Upper lobe of left lung (tissue), 6 donors: ENCODE data around the gene RBM10. TPM values are rescaled to one million over a fixed set of nuclear protein-coding genes. Genes with fewer than 3 reads are reported as not detected.

Experiments used
- ATAC-seq, 2 donors: fragments of 200-7000 bp; cut with Tn5 transposase; one replicate each; pipeline ENCODE4 v1.9.1; 2022; ENCODE audit warnings: mild to moderate bottlenecking in 2 of 2, moderate library complexity in 2 of 2; ENCODE audit not compliant: low FRiP score in 2 of 2
- DNase-seq, 2 donors: peaks; one replicate each; pipeline ENCODE4 v3.0.0-alpha.2; 2019 to 2020
- H3K27ac ChIP-seq, 4 donors: fragments of 200-600 bp; sonication (generic); one replicate each; pipeline ENCODE4 v1.5.1; 2016 to 2019
- H3K27me3 ChIP-seq, 4 donors: fragments of 200-600 bp; sonication (generic); one replicate each; pipeline ENCODE4 v1.5.1; 2017 to 2019
- H3K36me3 ChIP-seq, 4 donors: fragments of 200-600 bp; sonication (generic); one replicate each; pipeline ENCODE4 v1.5.1; 2016 to 2019
- H3K4me1 ChIP-seq, 4 donors: fragments of 200-600 bp; sonication (generic); one replicate each; pipeline ENCODE4 v1.5.1; 2018 to 2019
- H3K4me3 ChIP-seq, 4 donors: fragments of 200-600 bp; sonication (generic); one replicate each; pipeline ENCODE4 v1.5.1; 2017 to 2019; ENCODE audit warnings: mild to moderate bottlenecking in 2 of 4, moderate library complexity in 1 of 4
- H3K9me3 ChIP-seq, 4 donors: fragments of 200-600 bp; sonication (generic); one replicate each; pipeline ENCODE4 v1.5.1; 2018 to 2019
- CTCF ChIP-seq, 6 experiments: fragments of 450-650 bp in 4 of 6; fragments of 200-600 bp in 2 of 6; sonication (generic) in 2 of 6; IDR thresholded peaks; one replicate each; pipeline ENCODE4 v1.5.1; 2016 to 2019; ENCODE audit warnings: antibody characterized with exemption in 6 of 6
- EP300 ChIP-seq, 4 donors: sonication (generic); formaldehyde crosslinking; IDR thresholded peaks; one replicate each; pipeline ENCODE4 v1.5.1; 2017; ENCODE audit warnings: antibody characterized with exemption in 4 of 4, control low read depth in 2 of 4
- POLR2A ChIP-seq, 4 donors: fragments of 450-650 bp; IDR thresholded peaks; one replicate each; pipeline ENCODE4 v1.5.1; 2016 to 2017; ENCODE audit warnings: antibody characterized with exemption in 4 of 4, mild to moderate bottlenecking in 2 of 4
- POLR2AphosphoS5 ChIP-seq, 2 donors: sonication (generic); formaldehyde crosslinking; IDR thresholded peaks; one replicate each; pipeline ENCODE4 v1.5.1; 2017; ENCODE audit warnings: antibody characterized with exemption in 2 of 2
- WGBS, 2 donors: methylation state at CpG; one replicate each; pipeline ENCODE4 v1.1.5; 2017 to 2018; 5-methylcytosine and 5-hydroxymethylcytosine counted together
- total RNA-seq, 6 donors: library from RNA; depleted of rRNA in 4 of 6; stranded (reverse); fragments of >200 nt in 4 of 6; gene quantifications; one replicate each; pipeline versions ENCODE4 v1.1.0 to v1.2.1, GENCODE V29; 2016 to 2021
- donor health status: DM: no; HTN: no; CAD: no; lungs with moderate emphysema.
- donor health status: DM: no; HTN: yes; CAD: no; lungs with severe emphysema.

RBM10 gene
- total RNA-seq, 6 donors from 2014 or later = 29.2 to 59.7 (median 32.5) TPM

- Histone ChIP-seq H3K36me3 (peaks cover 0 to 38% (median 30%) of the 10 kb centered on the region in 4 donors), H3K27ac (no peak overlapping the region), H3K9me3 (no peaks in the 10 kb centered on the region), H3K27me3 (no peaks in the 10 kb centered on the region), H3K4me1 (peaks cover 3 to 32% (median 18%) of the 10 kb centered on the region in 4 donors), H3K4me3 (no peak overlapping the region)
- DNase-seq (no peak), ATAC-seq (no peak)
- WGBS, 2 donors = 79% methylated on average over 4 of the region's 4 CpGs; no CpG with 5 or more reads in 1 of the 2 donors
- TF ChIP-seq POLR2A (IDR thresholded peaks at IDR 0.05) (no peak), POLR2AphosphoS5 (IDR thresholded peaks at IDR 0.05) (no peak), CTCF (IDR thresholded peaks at IDR 0.05) (no peak), EP300 (IDR thresholded peaks at IDR 0.05) (no peak)
Measured at GRCh38 chrX:47221756-47222155, 76.7 kb downstream of the RBM10 start.

GRCh38 chrX:47222751-47223350, 77.8 kb downstream of the RBM10 start:
- TF ChIP-seq POLR2AphosphoS5 (IDR thresholded peaks at IDR 0.05) = no peak
- no peak for TF ChIP-seq POLR2A (IDR thresholded peaks at IDR 0.05)
- no peak for TF ChIP-seq CTCF (IDR thresholded peaks at IDR 0.05)
- TF ChIP-seq EP300 (IDR thresholded peaks at IDR 0.05) = no peak
- no peaks in the 10 kb centered on the region for H3K27me3 ChIP-seq
- no peaks in the 10 kb centered on the region for H3K9me3 ChIP-seq
- DNase-seq (no peak), ATAC-seq (no peak)
- H3K36me3 ChIP-seq = peaks cover 0 to 49% (median 35%) of the 10 kb centered on the region in 4 donors
- no peak overlapping the region for H3K27ac ChIP-seq
- peaks cover 3 to 23% (median 13%) of the 10 kb centered on the region in 4 donors for H3K4me1 ChIP-seq
- no peak overlapping the region for H3K4me3 ChIP-seq
- WGBS, 2 donors = 90 to 96% methylated on average over 2 to 10 of the region's 10 CpGs

- Histone ChIP-seq H3K27ac (no peak overlapping the region), H3K4me1 (peaks cover 3 to 23% (median 13%) of the 10 kb centered on the region in 4 donors), H3K4me3 (no peak overlapping the region), H3K36me3 (peaks cover 0 to 54% (median 38%) of the 10 kb centered on the region in 4 donors), H3K9me3 (no peaks in the 10 kb centered on the region), H3K27me3 (no peaks in the 10 kb centered on the region)
- no peak for ATAC-seq
- DNase-seq = no peak
- TF ChIP-seq POLR2AphosphoS5 (IDR thresholded peaks at IDR 0.05) = no peak
- no peak for TF ChIP-seq CTCF (IDR thresholded peaks at IDR 0.05)
- no peak for TF ChIP-seq EP300 (IDR thresholded peaks at IDR 0.05)
- TF ChIP-seq POLR2A (IDR thresholded peaks at IDR 0.05) = no peak
- WGBS, 2 donors = 88 to 95% methylated on average over 7 to 13 of the region's 13 CpGs
Measured at GRCh38 chrX:47223476-47224250, 78.6 kb downstream of the RBM10 start.

- DNase-seq (no peak), ATAC-seq (no peak)
- Histone ChIP-seq H3K9me3 (no peaks in the 10 kb centered on the region), H3K27ac (no peak overlapping the region), H3K36me3 (peaks cover 0 to 62% (median 40%) of the 10 kb centered on the region in 4 donors), H3K27me3 (no peaks in the 10 kb centered on the region), H3K4me3 (no peak overlapping the region), H3K4me1 (peaks cover 3 to 16% (median 11%) of the 10 kb centered on the region in 4 donors)
- 95% methylated on average over 13 to 17 of the region's 17 CpGs for WGBS, 2 donors
- TF ChIP-seq POLR2AphosphoS5 (IDR thresholded peaks at IDR 0.05) = no peak
- no peak for TF ChIP-seq EP300 (IDR thresholded peaks at IDR 0.05)
- no peak for TF ChIP-seq POLR2A (IDR thresholded peaks at IDR 0.05)
- no peak for TF ChIP-seq CTCF (IDR thresholded peaks at IDR 0.05)
Measured at GRCh38 chrX:47224266-47224895, 79.4 kb downstream of the RBM10 start.
